HepG2 (cell line): Measurements from ENCODE around the gene PROX1.

Source experiments
- ATAD3A ChIP-seq: sonication (generic); formaldehyde crosslinking; IDR thresholded peaks from 2 replicates; pipeline ENCODE4 v1.4.0; 2020; ENCODE audit warnings: missing genetic modification reagents
- CEBPG ChIP-seq: IDR thresholded peaks from 2 replicates; pipeline ENCODE4 v1.6.1; 2016
- GABPA ChIP-seq, 2 experiments: IDR thresholded peaks; 2 replicates each; pipeline ENCODE4 v1.6.1; 2011 to 2016; ENCODE audit warnings: low read depth in 2 of 2, low read length in 1 of 2, missing biosample characterization in 1 of 2, missing genetic modification characterization in 1 of 2
- POLR2A ChIP-seq, 2 experiments: IDR thresholded peaks; 2 replicates each; pipeline ENCODE4 v1.6.1; 2011; ENCODE audit warnings: low read depth in 2 of 2, low read length in 2 of 2, mild to moderate bottlenecking in 1 of 2, moderate library complexity in 1 of 2; ENCODE audit not compliant: insufficient read depth in 1 of 2
- YY1 ChIP-seq: IDR thresholded peaks from 2 replicates; pipeline ENCODE4 v1.6.1; 2011; ENCODE audit warnings: low read length, low read depth, moderate library complexity, mild to moderate bottlenecking; ENCODE audit not compliant: insufficient read depth, insufficient replicate concordance
- ZKSCAN8 ChIP-seq: IDR thresholded peaks from 2 replicates; pipeline ENCODE4 v1.6.1; 2016; ENCODE audit warnings: borderline replicate concordance, missing genetic modification reagents, missing compliant biosample characterization
- TF ChIP-seq, protein P1 (sequence below): IDR thresholded peaks from 2 replicates; pipeline ENCODE4 v1.6.1; 2012; ENCODE audit warnings: low read length, improper control_type of control experiment

DNA sequence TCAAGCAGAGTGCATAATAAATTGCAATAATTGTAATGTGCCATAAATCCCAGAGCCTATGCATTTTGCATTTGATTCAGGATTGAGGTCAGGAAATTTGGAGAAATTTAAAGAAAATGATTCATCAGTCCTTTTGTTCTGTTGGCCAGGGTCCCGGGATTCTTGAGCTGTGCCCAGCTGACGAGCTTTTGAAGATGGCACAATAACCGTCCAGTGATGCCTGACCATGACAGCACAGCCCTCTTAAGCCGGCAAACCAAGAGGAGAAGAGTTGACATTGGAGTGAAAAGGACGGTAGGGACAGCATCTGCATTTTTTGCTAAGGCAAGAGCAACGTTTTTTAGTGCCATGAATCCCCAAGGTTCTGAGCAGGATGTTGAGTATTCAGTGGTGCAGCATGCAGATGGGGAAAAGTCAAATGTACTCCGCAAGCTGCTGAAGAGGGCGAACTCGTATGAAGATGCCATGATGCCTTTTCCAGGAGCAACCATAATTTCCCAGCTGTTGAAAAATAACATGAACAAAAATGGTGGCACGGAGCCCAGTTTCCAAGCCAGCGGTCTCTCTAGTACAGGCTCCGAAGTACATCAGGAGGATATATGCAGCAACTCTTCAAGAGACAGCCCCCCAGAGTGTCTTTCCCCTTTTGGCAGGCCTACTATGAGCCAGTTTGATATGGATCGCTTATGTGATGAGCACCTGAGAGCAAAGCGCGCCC, 8.7 kb downstream of the PROX1 start:
- TF ChIP-seq CEBPG (no peak), ZKSCAN8 (no peak), YY1 (no peak), ATAD3A (CRISPR knock-in tag) (no peak), POLR2A (IDR thresholded peaks at IDR 0.05; ENCODE audit: insufficient read depth in 1 of 2, low read depth in 2 of 2, low read length in 2 of 2) (no peak), GABPA (IDR thresholded peaks at IDR 0.05; ENCODE audit: low read depth, low read length) (no peak), GABPA (CRISPR knock-in tag; IDR thresholded peaks at IDR 0.05; ENCODE audit: low read depth) (no peak)
- TF ChIP-seq, protein P1, sequence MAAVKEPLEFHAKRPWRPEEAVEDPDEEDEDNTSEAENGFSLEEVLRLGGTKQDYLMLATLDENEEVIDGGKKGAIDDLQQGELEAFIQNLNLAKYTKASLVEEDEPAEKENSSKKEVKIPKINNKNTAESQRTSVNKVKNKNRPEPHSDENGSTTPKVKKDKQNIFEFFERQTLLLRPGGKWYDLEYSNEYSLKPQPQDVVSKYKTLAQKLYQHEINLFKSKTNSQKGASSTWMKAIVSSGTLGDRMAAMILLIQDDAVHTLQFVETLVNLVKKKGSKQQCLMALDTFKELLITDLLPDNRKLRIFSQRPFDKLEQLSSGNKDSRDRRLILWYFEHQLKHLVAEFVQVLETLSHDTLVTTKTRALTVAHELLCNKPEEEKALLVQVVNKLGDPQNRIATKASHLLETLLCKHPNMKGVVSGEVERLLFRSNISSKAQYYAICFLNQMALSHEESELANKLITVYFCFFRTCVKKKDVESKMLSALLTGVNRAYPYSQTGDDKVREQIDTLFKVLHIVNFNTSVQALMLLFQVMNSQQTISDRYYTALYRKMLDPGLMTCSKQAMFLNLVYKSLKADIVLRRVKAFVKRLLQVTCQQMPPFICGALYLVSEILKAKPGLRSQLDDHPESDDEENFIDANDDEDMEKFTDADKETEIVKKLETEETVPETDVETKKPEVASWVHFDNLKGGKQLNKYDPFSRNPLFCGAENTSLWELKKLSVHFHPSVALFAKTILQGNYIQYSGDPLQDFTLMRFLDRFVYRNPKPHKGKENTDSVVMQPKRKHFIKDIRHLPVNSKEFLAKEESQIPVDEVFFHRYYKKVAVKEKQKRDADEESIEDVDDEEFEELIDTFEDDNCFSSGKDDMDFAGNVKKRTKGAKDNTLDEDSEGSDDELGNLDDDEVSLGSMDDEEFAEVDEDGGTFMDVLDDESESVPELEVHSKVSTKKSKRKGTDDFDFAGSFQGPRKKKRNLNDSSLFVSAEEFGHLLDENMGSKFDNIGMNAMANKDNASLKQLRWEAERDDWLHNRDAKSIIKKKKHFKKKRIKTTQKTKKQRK = no peak
